Measurements from ENCODE around the gene SLC25A42. TPM values are rescaled to one million over a fixed set of nuclear protein-coding genes. Genes with fewer than 3 reads are reported as not detected.

Gene SLC25A42
- total RNA-seq, 1 donor from 2014 or later = 21.2 TPM

DNA sequence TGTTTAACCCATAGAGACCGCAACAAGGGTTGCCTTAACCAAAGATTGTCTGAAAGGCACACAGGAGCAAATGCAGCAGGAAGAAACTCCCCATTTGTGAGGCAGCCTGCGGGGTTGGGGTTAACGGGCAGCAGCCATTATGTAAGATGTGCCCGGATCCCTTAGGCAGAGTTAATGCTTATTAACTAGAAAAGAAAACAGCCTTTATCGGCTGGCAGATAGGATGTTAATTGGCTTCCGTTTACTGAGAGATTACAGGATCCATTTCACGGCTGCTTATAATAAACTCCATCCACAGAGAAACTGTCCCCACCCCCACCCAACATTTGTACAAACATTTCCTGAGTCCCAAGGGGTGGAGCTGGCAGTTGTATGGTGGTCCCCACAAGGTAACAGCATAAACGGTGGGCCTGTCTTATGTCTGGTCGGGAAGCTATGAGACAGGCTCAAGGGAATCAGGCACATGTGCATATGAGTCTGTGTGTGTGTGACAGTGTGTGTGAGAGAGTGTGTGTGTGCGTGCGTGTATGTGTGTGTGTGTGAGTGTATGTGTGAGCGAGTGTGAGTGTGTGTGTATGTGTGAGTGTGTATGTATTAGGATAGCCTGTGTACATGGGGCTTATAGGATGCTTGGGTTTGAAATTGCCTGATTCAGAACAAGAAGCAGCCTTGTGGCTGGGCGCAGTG lies 10.5 kb downstream of the SLC25A42 start:
- H3K9me3 Mint-ChIP-seq = no peaks in the 10 kb centered on the region
- DNase-seq (ENCODE audit: low spot score in 2 of 2, unreplicated experiment in 2 of 2) = no peak
- no peak for TF ChIP-seq CTCF (IDR thresholded peaks at IDR 0.05; ENCODE audit: unreplicated experiment)
- H3K4me1 Mint-ChIP-seq = peaks cover 1% of the 10 kb centered on the region
- no peak overlapping the region for H3K4me3 Mint-ChIP-seq
- no peaks in the 10 kb centered on the region for H3K27me3 Mint-ChIP-seq (ENCODE audit: low read depth)
- H3K36me3 Mint-ChIP-seq = peaks cover 7% of the 10 kb centered on the region
- H3K27ac Mint-ChIP-seq = no peak overlapping the region

DNA sequence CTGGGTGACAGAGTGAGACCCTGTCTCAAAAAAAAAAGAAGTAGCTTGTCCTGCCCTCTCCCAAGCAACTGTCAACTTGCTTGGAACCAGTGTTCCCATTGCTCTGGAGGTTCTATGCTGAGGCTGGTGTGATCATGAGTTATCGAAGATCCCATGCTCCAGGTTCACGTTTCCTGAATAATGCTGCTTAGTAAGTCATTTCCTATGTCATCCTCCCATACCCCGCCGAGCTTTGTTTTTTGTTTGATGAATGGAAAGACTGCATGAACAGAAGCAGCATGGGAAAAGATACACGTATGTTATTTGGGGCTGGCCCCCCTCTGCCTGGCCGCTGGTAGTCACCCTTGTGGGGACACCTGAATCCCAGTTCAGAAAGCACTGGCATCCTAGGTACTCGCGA lies 11.3 kb downstream of the SLC25A42 start:
- DNase-seq (ENCODE audit: low spot score in 2 of 2, unreplicated experiment in 2 of 2) = no peak
- Mint-ChIP-seq H3K4me1 (peaks cover 1% of the 10 kb centered on the region), H3K36me3 (peaks cover 7% of the 10 kb centered on the region), H3K27ac (no peak overlapping the region), H3K4me3 (no peak overlapping the region), H3K27me3 (ENCODE audit: low read depth) (no peaks in the 10 kb centered on the region), H3K9me3 (no peaks in the 10 kb centered on the region)
- TF ChIP-seq CTCF (IDR thresholded peaks at IDR 0.05; ENCODE audit: unreplicated experiment) = no peak

- no peaks in the 10 kb centered on the region for H3K9me3 Mint-ChIP-seq
- no peak overlapping the region for H3K4me3 Mint-ChIP-seq
- no peak overlapping the region for H3K27ac Mint-ChIP-seq
- H3K36me3 Mint-ChIP-seq = peaks cover 5% of the 10 kb centered on the region
- H3K27me3 Mint-ChIP-seq (ENCODE audit: low read depth) = no peaks in the 10 kb centered on the region
- no peak for TF ChIP-seq CTCF (IDR thresholded peaks at IDR 0.05; ENCODE audit: unreplicated experiment)
- DNase-seq (ENCODE audit: low spot score in 2 of 2, unreplicated experiment in 2 of 2) = no peak
- peaks cover 1% of the 10 kb centered on the region for H3K4me1 Mint-ChIP-seq
Measured at GRCh38 chr19:19076476-19076875, 12.7 kb downstream of the SLC25A42 start.

- Mint-ChIP-seq H3K4me3 (no peak overlapping the region), H3K27me3 (ENCODE audit: low read depth) (no peaks in the 10 kb centered on the region), H3K36me3 (peaks cover 5% of the 10 kb centered on the region), H3K4me1 (peaks cover 1% of the 10 kb centered on the region), H3K9me3 (no peaks in the 10 kb centered on the region), H3K27ac (no peak overlapping the region)
- no peak for TF ChIP-seq CTCF (IDR thresholded peaks at IDR 0.05; ENCODE audit: unreplicated experiment)
- DNase-seq (ENCODE audit: low spot score in 2 of 2, unreplicated experiment in 2 of 2) = no peak
Measured at GRCh38 chr19:19077103-19077502, 13.3 kb downstream of the SLC25A42 start.

- Mint-ChIP-seq H3K9me3 (no peaks in the 10 kb centered on the region), H3K27ac (no peak overlapping the region), H3K4me1 (no peaks in the 10 kb centered on the region), H3K4me3 (no peak overlapping the region), H3K27me3 (ENCODE audit: low read depth) (no peaks in the 10 kb centered on the region), H3K36me3 (peaks cover 3% of the 10 kb centered on the region)
- DNase-seq (ENCODE audit: low spot score in 2 of 2, unreplicated experiment in 2 of 2) = no peak
- TF ChIP-seq CTCF (IDR thresholded peaks at IDR 0.05; ENCODE audit: unreplicated experiment) = no peak
Measured at GRCh38 chr19:19078801-19079200, 15.0 kb downstream of the SLC25A42 start.
